Amygdala (tissue), 56 donors: Measurements from ENCODE around the gene GABBR1.

Experiments
- DNase-seq, 56 donors: peaks; one replicate each; lab custom pipeline; 2025; lab: John Stamatoyannopoulos, UW

GABBR1 gene

DNA sequence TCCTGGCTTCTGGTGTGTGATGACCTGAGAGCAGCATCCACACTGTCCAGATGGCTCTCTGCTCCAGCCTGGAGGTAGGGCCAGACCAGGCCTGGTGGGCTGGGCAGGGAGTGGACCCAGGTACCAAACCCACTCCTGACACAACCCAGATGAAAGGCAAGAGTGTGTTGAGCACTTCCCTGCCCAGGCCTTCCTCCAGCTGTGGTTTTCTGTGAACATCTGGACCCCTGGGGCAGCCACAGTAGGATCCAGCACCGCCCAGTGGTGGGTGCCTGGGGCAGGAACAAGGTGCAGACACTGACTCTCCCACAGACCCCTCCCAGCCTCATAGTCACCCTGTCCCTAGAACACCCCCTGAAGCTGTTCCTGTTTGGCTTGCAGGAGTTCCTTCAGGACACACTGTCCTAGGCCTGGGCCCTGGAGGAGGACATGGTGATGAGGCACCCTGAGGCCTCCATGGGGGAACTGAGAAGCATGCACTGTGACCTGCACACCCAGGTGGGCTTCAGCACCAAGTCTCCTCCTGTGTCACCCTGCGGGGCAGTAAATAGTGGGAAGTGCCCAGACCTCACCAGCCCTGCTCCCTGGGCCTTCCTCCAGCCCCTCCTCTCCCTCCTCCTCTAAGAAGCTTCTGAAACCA lies 102.2 kb downstream of the GABBR1 start:
- DNase-seq, result no peak

DNA sequence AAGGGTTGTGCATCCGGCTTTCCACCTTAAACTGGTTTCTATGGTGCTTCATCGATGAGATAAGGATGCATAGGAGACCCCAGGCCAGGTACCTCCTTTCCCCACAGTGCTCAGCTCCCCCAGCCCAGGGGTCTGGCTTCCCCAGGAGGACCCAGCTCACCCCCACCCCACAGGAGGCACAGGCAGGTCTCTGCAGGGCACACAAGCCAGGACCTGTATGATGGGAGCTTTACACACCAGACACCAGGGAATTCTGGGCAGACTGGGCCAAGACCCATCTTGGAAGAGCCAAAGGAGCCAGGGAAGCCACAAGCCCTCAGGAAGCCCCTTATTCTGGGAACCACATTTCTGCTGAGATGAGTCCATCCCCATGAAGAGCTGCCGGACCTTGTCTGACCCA lies 103.0 kb downstream of the GABBR1 start:
- no peak for DNase-seq

DNA sequence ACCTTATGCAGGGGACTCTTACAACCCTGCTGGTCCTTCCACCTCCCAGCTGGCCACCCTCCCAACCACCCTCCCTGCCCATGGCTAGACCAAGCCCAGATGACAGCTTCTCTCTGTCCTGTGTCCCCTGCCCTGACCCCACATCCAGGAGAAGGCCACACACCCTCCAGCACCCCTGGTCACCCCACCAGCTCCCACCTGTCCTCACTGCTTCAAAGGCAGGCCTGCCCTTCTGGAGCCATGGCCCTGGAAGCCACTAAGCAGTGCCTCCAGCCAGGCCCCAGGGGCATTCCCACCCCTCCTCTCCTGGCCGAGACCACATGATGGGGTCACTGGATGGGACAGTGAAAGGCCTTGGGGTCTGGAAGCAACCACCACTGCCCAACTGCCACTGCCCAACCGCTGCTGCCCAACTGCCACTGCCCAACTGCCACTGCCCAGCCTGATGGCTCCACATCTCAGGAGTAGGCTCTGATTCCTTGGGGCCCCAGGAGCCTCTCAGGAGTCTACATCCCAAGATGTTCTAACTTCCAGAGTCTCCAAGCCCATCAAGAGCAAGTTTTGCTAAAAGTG lies 103.9 kb downstream of the GABBR1 start:
- DNase-seq, result no peak

DNA sequence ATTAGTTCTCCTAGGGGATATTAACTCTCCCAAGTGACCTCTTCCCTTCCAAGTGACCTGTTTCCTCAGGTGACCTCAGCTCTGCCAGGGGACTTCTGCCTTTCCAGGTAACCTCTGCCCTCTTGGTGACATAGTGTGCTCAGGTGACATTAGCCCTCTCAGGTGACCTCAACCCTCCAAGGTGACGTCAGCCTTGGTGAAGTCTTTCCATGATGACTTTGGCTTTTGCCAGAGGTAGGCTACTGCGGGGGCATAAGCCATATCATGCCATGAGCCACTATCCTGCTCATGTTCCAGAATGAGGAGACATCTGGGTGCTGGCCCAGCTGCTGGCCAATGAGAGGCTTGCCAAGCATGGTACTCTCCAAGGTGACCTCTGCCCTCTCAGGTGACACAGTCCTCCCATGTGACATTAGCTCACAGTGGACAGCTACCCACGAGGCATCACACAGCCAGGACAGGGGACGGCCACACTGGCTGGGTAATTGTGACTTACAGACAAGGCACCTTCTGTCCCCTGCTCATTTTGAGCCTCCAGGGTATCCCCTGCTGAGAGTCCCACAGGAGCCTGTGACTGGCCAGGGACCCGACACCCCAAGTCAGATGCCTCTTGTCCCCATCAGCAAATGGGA lies 104.6 kb downstream of the GABBR1 start:
- no peak for DNase-seq

DNA sequence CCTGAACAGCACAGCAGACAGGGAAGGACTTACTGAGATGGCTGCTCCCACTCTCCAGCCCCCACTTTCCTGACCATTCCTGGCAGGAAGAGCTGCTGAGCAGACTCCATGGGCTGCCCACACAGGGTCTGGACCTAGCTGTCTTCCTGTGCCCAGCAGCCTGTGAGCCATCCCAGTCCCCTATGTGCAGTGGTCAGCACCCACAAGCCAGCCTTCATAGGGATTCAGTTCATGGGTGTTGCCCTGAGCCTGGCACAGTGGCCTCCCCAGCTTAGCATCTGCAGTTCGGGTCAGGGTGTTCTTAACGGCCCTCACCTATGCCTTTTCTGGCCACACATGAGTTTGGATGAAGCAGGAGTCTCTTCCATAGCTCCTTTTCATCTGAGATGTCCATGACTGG lies 105.4 kb downstream of the GABBR1 start:
- DNase-seq, result no peak

DNA sequence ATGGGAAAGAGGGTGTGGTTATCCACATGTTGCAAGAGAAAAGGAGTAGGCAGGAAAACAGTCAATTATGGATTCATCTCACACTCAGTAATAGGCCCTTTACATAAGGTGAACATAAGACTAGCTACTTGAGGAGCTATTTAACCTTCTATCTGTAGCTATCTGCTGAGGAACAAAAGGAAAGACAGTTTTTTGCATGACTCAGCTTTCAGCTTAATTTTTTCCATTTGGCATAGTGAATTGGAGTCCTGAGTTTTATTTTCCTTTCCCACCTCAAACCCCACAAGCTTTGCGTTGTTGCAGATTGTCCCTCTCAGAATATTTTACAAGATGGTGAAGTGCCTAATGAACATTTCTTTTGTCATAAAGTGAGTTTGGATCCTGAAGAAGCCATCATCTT lies 105.9 kb downstream of the GABBR1 start:
- DNase-seq, result no peak

DNA sequence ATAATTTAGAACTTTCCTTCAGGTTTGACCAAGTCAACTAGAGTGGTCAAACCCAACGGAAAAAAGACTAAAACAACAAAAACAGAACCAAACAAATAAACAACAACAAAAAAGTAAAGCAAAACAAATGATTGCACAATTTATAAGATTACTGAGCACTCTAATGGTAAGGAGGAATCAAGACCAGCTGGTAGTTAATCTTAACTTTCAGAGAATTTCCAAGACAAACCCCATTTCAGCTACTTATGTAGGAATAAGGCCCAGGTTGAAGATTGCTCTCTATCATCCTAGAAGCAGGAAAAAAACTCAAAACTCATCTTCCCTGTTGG lies 107.7 kb downstream of the GABBR1 start:
- DNase-seq, result no peak

DNA sequence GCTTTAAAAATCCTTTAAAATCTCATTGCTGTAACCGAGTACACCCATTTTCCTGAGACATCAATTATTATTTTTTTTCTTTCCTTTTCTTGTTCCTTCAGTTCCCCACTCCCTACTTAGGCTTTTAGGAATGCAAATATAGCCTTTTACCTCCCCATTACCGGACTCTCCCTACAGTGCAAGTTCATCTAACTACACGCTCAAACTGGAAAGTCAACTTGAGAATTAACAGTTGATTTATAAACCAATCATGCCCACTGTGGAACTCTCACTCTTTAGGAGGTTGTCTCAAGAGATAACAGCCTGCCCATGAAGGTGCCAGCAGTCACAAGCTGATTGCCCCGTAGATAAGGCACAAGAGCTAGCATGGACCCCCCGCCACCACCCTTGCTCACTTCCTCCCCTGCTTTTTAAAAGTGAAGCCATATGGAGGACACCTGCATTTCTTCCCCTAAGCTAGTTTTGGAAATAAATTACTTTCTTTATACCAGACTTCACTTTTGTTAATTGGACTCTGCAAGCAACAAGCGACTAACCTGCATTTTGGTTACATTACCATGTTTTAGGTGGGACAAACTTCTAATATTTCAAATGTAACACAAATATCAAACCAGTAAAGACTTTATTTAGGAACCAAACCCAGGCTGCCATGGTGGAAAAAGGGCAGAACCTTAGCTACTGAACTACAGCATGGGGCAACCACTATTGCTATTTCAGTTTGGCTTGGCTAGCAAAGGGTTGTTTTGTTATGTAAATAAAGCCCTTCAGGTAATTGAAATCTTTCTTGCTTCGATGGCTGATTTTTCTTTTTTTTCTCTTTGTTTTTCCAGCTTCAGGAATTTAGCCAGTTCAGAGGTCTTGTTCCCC lies 108.3 kb downstream of the GABBR1 start:
- DNase-seq, result no peak

DNA sequence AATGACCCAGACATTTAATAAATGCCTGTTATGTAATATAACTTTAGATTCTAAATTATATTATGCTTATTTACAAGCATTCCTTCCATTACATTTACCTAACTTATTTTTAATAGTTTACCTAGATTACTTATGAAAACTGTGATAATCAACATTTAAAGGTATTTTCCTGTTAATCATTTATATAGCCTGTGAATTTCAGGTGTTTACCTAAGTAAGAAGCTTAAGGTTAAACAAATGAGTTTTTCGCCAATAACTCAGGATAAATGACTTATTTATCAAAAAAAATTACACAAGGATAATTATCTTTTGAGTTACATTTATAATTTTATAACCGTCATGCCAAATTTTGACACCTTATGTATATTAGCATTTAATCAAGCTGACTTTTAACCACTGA lies 108.9 kb downstream of the GABBR1 start:
- DNase-seq, result no peak

DNA sequence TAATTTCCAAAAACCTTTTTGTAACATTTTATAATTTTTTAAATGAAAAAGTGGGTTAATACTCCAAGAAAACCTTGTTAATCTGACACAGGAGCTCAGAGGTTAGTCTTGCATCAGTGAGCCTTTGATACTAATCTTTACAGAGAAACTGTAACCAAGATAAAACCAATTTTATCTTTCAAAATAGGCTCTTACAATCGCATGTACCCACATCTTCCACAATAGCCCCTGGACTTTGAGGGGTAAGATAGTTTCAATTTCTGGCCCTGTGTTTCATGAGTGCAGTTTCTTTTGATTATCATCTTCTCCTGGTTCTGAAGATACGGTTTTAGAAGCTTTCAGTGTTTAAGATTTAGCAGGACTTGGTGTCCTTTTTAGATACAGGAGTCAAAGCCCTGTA lies 110.8 kb downstream of the GABBR1 start:
- DNase-seq, result no peak

DNA sequence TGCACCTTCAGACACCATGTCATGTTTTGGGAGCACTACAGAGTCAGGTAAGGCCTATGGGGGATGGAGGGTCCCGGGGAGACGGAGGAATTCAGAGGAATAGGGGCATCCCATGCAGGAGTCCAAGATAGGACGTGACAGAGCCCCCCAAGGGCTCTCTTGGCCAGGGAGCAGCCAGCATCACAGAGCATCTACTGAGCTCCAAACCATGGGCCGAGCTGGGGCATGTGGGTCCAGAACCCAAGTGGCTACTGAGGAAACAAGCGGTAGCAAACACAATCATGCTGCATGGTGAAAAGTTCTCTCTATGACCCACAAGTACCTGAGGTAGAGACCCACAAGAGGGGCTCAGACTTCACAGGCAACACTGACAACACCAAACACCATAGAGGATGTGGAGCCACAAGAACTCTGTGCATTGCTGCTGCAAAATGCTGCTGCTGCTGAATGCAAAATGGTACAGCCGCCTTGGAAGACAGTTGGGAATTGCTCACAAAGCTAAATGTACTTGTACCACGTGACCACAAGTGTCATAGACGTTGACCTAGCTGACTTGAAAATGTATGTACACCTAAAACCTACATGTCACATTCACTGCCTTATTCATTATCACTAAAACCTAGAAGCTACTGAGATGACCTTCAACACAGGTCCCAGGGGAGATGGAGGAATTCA lies 111.8 kb downstream of the GABBR1 start:
- no peak for DNase-seq

DNA sequence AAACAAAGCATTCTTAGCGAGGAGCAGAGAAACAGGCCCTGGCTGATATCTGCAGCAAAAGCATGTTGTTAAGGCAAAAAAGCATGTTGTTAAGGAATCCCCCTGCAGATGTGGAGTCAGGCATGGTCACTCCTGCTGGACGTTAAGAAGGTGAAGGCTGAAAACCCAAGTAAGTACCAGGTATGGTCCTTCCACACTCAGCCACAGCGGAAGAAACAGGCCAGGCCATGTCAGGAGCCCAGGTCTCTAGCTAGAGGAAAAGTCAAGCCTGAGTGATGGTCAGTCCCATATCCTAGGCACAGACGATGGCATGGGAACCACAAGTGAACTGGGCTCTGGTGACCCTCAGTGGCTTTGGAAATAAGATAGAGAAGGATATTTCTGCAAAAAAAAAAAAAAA lies 112.8 kb downstream of the GABBR1 start:
- no peak for DNase-seq

DNA sequence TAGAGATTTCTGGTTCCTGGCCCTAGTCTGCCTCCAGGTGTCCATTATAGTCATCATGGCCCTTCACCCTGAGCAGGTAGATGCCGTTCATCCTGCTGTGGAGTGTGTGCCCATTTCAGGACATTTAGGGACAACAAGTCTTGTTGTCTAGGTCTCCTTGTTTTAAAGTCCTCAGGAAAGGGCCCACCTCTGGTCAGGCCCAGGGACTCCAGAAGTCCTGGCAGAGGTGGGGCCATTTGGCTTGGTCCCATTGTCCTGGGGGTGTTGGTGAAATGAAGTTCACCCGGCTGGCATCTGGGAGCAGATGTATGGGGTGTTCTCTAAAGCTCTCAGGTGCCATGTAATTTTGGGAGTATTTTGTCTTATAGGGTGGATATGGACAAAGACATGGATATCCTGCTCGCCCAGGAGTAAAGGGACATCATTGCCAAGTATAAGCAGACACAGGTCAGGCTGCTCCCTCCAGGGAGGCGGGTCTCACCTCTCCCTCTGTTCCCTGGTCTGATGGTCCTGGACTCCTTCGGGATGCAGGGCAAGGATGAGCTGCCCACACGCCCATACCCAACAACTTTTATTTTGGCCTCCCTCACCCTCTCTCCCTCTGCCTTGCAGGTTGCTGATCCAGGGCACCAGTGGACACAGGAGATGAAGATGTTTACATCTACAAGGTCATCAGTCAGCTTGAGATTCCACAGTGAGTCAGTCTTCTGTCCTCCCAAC lies 113.5 kb downstream of the GABBR1 start:
- DNase-seq, result no peak

DNA sequence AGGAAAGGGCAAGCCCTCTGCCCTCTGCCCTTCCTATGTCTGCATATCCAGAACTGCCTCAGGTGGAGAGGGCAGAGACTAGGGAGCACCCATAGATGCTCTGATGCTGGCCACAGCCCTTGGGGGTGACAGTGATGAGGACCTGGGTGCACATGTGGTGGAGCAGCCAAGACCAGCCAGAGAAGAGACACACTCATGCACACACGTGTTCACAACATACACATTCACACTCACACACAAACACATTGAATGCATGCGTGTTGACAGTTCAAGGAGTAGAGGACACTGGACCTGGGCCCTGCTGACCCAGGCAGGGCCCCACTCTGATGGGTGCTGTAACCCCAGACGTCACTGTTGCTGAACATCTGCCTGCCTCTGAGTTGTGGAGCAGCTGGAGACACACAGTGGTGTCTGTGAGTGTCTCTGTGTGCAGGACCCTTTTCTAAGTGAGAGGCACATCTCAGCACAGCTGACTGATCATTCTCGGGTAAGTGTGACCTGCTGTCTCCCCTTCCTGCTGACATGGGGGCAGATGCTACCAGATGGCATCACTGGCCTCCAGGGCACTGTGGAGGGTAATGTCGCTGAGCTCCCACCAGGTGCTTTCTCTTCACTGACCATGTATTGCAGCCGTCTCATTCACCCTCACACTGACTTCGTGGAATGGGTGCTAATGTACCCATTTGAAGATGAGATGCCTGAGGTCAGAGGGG lies 115.1 kb downstream of the GABBR1 start:
- no peak for DNase-seq

DNA sequence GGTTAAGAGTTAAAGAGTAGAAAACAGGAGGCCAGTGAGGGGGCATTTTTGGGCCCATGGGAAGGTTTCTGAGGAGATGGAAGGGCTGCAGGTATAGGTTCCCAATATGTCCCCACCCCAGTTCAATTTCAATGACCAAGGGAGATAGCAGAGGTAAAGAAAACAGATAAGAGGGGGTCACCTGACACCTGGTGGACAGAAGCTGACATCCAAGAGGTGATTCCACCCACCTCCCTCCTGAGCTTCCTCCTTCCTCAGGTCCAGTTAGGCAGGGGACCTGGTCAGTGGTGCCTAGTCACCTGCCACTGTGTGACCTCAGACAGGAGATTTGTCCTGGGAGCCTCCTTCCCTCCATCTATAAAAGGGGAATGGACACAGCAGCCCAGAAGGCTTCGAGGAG lies 115.7 kb downstream of the GABBR1 start:
- DNase-seq, result no peak

DNA sequence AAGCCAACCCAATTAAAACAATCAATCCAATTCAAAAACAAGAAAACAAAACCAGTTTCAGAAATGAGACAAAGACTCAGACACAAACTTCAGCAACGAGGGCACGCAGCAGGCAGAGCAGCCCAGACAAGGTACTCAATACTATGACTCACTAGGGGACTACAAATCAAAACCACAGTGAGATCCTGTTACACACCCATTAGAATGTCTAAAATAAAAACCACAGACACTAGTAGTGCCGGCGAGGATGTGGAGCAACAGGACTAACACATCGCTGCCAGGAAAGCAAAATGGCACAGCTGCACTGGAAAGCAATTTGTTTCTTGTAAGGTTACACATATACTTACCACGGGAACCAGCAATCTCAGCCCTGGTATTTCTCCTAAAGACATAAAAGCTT lies 116.9 kb downstream of the GABBR1 start:
- DNase-seq, result no peak

DNA sequence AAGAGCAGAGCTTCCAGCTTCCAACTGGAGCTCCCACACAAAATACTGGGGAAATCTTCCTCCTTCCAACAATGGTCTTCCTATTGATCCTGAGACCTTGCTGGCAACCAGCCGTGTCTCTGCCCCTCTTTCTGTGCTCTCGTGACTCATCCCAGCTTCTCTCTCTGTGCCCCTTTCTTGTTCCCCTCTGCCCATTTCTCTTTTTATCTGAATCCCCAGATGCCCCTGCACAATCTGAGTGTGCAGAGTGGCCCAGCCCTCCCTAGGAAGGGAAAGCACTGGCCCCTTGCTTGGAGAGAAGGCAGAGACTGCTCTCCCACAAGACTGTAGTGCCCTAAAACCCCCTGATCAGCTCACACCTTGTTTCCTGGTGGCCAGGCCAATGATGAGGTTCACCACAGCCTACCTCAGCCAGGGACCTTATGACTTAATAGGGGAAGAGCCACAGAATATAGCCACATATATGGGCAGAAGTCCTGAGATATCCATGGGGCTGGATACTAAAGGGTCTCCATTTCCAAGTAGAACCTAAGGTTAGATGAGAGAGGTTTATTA lies 122.2 kb downstream of the GABBR1 start:
- DNase-seq, result no peak

DNA sequence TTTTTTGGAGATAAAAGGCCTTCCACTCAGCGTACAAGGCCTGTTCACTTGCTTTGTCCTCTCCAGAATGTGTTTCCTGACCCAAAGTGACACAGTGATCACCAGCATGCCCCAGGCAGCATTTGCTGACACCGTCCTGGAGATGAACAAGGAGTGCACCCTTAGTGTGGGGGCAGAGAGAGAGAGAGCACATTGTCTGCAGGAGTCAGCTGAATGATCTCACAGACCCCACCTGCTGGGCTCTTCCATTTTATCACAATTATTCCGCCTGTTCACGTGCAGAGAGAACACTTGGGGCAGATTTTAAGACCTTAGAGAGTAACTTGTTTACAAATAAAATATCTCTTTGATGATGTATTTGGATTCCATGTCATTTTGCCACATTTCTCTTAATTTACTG lies 122.8 kb downstream of the GABBR1 start:
- no peak for DNase-seq
